H9 (cell line): ENCODE measurements around the gene ZNF205. TPM values are rescaled to one million over a fixed set of nuclear protein-coding genes. Genes with fewer than 3 reads are reported as not detected.

Experiments used
- DNase-seq: peaks from one replicate; pipeline ENCODE4 v3.0.0-alpha.2; 2017
- H2AFZ ChIP-seq: one replicate; pipeline ENCODE4 v1.6.1; 2013; ENCODE audit warnings: mild to moderate bottlenecking, low read length, control low read depth, moderate library complexity
- H2AK5ac ChIP-seq: 2 replicates; pipeline ENCODE4 v1.6.1; 2013; ENCODE audit warnings: low read length, control low read depth, mixed read lengths; ENCODE audit not compliant: insufficient read length
- H2BK120ac ChIP-seq: one replicate; pipeline ENCODE4 v1.6.1; 2013; ENCODE audit warnings: low read depth, mild to moderate bottlenecking, low read length, control low read depth, inconsistent platforms; ENCODE audit not compliant: poor library complexity, severe bottlenecking
- H2BK12ac ChIP-seq: 2 replicates; pipeline ENCODE4 v1.6.1; 2013; ENCODE audit warnings: low read length, control low read depth, mixed read lengths, low read depth; ENCODE audit not compliant: insufficient read length
- H2BK15ac ChIP-seq: 2 replicates; pipeline ENCODE4 v1.6.1; 2013; ENCODE audit warnings: low read depth, low read length, control low read depth
- H2BK20ac ChIP-seq: one replicate; pipeline ENCODE4 v1.6.1; 2013; ENCODE audit warnings: low read depth, mild to moderate bottlenecking, low read length, control low read depth, inconsistent platforms; ENCODE audit not compliant: poor library complexity, severe bottlenecking
- H2BK5ac ChIP-seq: 2 replicates; pipeline ENCODE4 v1.6.1; 2013; ENCODE audit warnings: low read length, control low read depth, mixed read lengths; ENCODE audit not compliant: insufficient read length
- H3K14ac ChIP-seq: 2 replicates; pipeline ENCODE4 v1.6.1; 2013; ENCODE audit warnings: low read length, control low read depth; ENCODE audit not compliant: insufficient read depth
- H3K18ac ChIP-seq: 2 replicates; pipeline ENCODE4 v1.6.1; 2013; ENCODE audit warnings: low read depth, mild to moderate bottlenecking, mixed read lengths, low read length, control low read depth; ENCODE audit not compliant: insufficient read length
- H3K23ac ChIP-seq: 2 replicates; pipeline ENCODE4 v1.6.1; 2013; ENCODE audit warnings: low read length, control low read depth, mixed read lengths, low read depth; ENCODE audit not compliant: insufficient read length
- H3K23me2 ChIP-seq: 2 replicates; pipeline ENCODE4 v1.6.1; 2013; ENCODE audit warnings: low read depth, mild to moderate bottlenecking, mixed read lengths, low read length, control low read depth; ENCODE audit not compliant: insufficient read length, poor library complexity, severe bottlenecking
- H3K27ac ChIP-seq: 2 replicates; pipeline ENCODE4 v1.5.1; 2013; ENCODE audit warnings: low read length, control low read depth, mixed read lengths, low read depth; ENCODE audit not compliant: insufficient read length
- H3K27me3 ChIP-seq: 2 replicates; pipeline ENCODE4 v1.6.1; 2013; ENCODE audit warnings: low read length, control low read depth, inconsistent platforms; ENCODE audit not compliant: insufficient read depth
- H3K4ac ChIP-seq: 2 replicates; pipeline ENCODE4 v1.6.1; 2013; ENCODE audit warnings: low read depth, mild to moderate bottlenecking, control low read depth, inconsistent platforms, low read length, moderate library complexity
- H3K4me1 ChIP-seq: 2 replicates; pipeline ENCODE4 v1.6.1; 2013; ENCODE audit warnings: low read length, control low read depth, inconsistent platforms; ENCODE audit not compliant: insufficient read depth
- H3K4me2 ChIP-seq: 2 replicates; pipeline ENCODE4 v1.6.1; 2013; ENCODE audit warnings: low read length, control low read depth, mixed read lengths; ENCODE audit not compliant: insufficient read length, insufficient read depth
- H3K56ac ChIP-seq: 2 replicates; pipeline ENCODE4 v1.6.1; 2013; ENCODE audit warnings: low read depth, mild to moderate bottlenecking, mixed read lengths, low read length, control low read depth; ENCODE audit not compliant: insufficient read length
- H3K79me1 ChIP-seq: 2 replicates; pipeline ENCODE4 v1.6.1; 2013; ENCODE audit warnings: low read depth, mild to moderate bottlenecking, moderate library complexity, low read length, control low read depth, inconsistent platforms; ENCODE audit not compliant: insufficient read depth, poor library complexity, severe bottlenecking
- H3K79me2 ChIP-seq: 2 replicates; pipeline ENCODE4 v1.6.1; 2013; ENCODE audit warnings: low read length, control low read depth, inconsistent platforms; ENCODE audit not compliant: insufficient read depth
- H3K9ac ChIP-seq: 2 replicates; pipeline ENCODE4 v1.6.1; 2013; ENCODE audit warnings: low read length, control low read depth, mixed read lengths; ENCODE audit not compliant: insufficient read length; ENCODE audit errors: extremely low read depth
- H3K9me3 ChIP-seq: one replicate; pipeline ENCODE4 v1.6.1; 2013; ENCODE audit warnings: low read depth, low read length, inconsistent platforms; ENCODE audit not compliant: control insufficient read depth
- H3T11ph ChIP-seq: one replicate; pipeline ENCODE4 v1.6.1; 2013; ENCODE audit warnings: mild to moderate bottlenecking, low read length, control low read depth, inconsistent platforms
- H4K20me1 ChIP-seq: one replicate; pipeline ENCODE4 v1.6.1; 2013; ENCODE audit not compliant: control insufficient read depth, insufficient read length, insufficient read depth
- H4K5ac ChIP-seq: 2 replicates; pipeline ENCODE4 v1.6.1; 2013; ENCODE audit warnings: low read depth, mild to moderate bottlenecking, mixed read lengths, low read length, control low read depth; ENCODE audit not compliant: insufficient read length
- H4K8ac ChIP-seq: replicated peaks from 2 replicates; pipeline ENCODE4 v1.6.1; 2013; ENCODE audit warnings: low read length, control low read depth, mixed read lengths, low read depth; ENCODE audit not compliant: insufficient read length
- H4K91ac ChIP-seq: 2 replicates; pipeline ENCODE4 v1.6.1; 2013; ENCODE audit warnings: low read depth, mild to moderate bottlenecking, moderate library complexity, mixed read lengths, low read length, control low read depth; ENCODE audit not compliant: insufficient read length
- H3K27ac Mint-ChIP-seq, 3 experiments: 2 replicates in 2 of 3; 3 replicates in 1 of 3; pipeline ENCODE4 v1.8.0; 2020 to 2021; ENCODE audit warnings: mixed read lengths in 3 of 3, mild to moderate bottlenecking in 1 of 3, moderate library complexity in 1 of 3
- H3K27me3 Mint-ChIP-seq: 2 replicates; pipeline ENCODE4 v1.8.0; 2021; ENCODE audit warnings: low read depth, mild to moderate bottlenecking, moderate library complexity, mixed read lengths
- H3K36me3 Mint-ChIP-seq, 3 experiments: 2 replicates in 2 of 3; 3 replicates in 1 of 3; pipeline ENCODE4 v1.8.0; 2020 to 2021; ENCODE audit warnings: low read depth in 3 of 3, mixed read lengths in 3 of 3; ENCODE audit not compliant: insufficient read depth in 1 of 3
- H3K4me1 Mint-ChIP-seq, 2 experiments: 2 replicates each; pipeline ENCODE4 v1.8.0; 2020; ENCODE audit warnings: mixed read lengths in 2 of 2
- H3K4me3 Mint-ChIP-seq, 2 experiments: 2 replicates in 1 of 2; 3 replicates in 1 of 2; pipeline ENCODE4 v1.8.0; 2020 to 2021; ENCODE audit warnings: mild to moderate bottlenecking in 2 of 2, mixed read lengths in 2 of 2, moderate library complexity in 1 of 2
- H3K9me3 Mint-ChIP-seq, 2 experiments: 2 replicates in 1 of 2; 3 replicates in 1 of 2; pipeline ENCODE4 v1.8.0; 2020; ENCODE audit warnings: mild to moderate bottlenecking in 2 of 2, mixed read lengths in 2 of 2, moderate library complexity in 1 of 2
- CTCF ChIP-seq: fragments of 200-600 bp; sonication (generic); conservative IDR thresholded peaks from 3 replicates; pipeline ENCODE4 v1.8.0; 2021; ENCODE audit warnings: antibody characterized with exemption, mild to moderate bottlenecking
- WGBS: extraction: QIAGEN DNeasy Blood & Tissue Kit; methylation state at CpG from one replicate; pipeline ENCODE4 v1.1.7; 2013; ENCODE audit warnings: missing lambda C conversion rate, low lambda C conversion rate, mixed read lengths; ENCODE audit not compliant: insufficient read length; ENCODE audit errors: extremely low coverage; 5-methylcytosine and 5-hydroxymethylcytosine counted together
- total RNA-seq: library from RNA; stranded (reverse); gene quantifications from 2 replicates; pipeline ENCODE4 v1.2.1, GENCODE V29; 2021

ZNF205 gene
- total RNA-seq, 1 experiment from 2014 or later: 16.8 TPM

GRCh38 chr16:3161235-3162018, 49.0 kb downstream of the ZNF205 start:
- Histone ChIP-seq H2AFZ (no peak overlapping the region), H3K9ac (no peak overlapping the region)
- no peaks in the 10 kb centered on the region; a peak in 1 of 7 replicates for H3K36me3 Mint-ChIP-seq

More at GRCh38 chr16:3161235-3162018, 49.0 kb downstream of the ZNF205 start:
- no peak overlapping the region for H3T11ph ChIP-seq
- Mint-ChIP-seq H3K4me3 (peak overlapping the region; percentile 31 to 69; a peak in 4 of 5 replicates), H3K4me1 (peaks cover 3 to 15% of the 10 kb centered on the region in 2 experiments; a peak in 3 of 4 replicates), H3K27ac (no peak overlapping the region), H3K9me3 (peaks cover 0 to 8% of the 10 kb centered on the region in 2 experiments; a peak in 3 of 5 replicates), H3K27me3 (peaks cover 11% of the 10 kb centered on the region)
- H4K5ac ChIP-seq: no peak overlapping the region
- H3K79me2 ChIP-seq: no peaks in the 10 kb centered on the region
- H2BK120ac ChIP-seq: no peak overlapping the region
- no peak overlapping the region for H4K8ac ChIP-seq
- DNase-seq: no peak
- no peak overlapping the region for H2BK15ac ChIP-seq
- no peak overlapping the region for H3K56ac ChIP-seq
- no peak overlapping the region for H3K18ac ChIP-seq
- no peak overlapping the region for H4K91ac ChIP-seq
- no peak overlapping the region for H3K4me2 ChIP-seq
- peaks cover 13% of the 10 kb centered on the region for H3K23me2 ChIP-seq
- TF ChIP-seq CTCF: no peak
- WGBS: no CpG with 5 or more reads among the region's 36 CpGs
- H2AK5ac ChIP-seq: no peak overlapping the region
- H4K20me1 ChIP-seq: no peaks in the 10 kb centered on the region
- H2BK5ac ChIP-seq: no peak overlapping the region
- no peaks in the 10 kb centered on the region for H3K79me1 ChIP-seq
- no peak overlapping the region for H2BK12ac ChIP-seq
- H3K27ac ChIP-seq: no peak overlapping the region
- H2BK20ac ChIP-seq: no peak overlapping the region
- no peaks in the 10 kb centered on the region; the same call in 1 of the 2 replicates for H3K27me3 ChIP-seq
- no peak overlapping the region for H3K4ac ChIP-seq
- H3K4me1 ChIP-seq: peaks cover 2% of the 10 kb centered on the region; the same call in 1 of the 2 replicates
- H3K9me3 ChIP-seq: no peaks in the 10 kb centered on the region
- no peak overlapping the region for H3K14ac ChIP-seq
- no peak overlapping the region for H3K23ac ChIP-seq
